ENCODE results near the gene HEYL. TPM values are rescaled to one million over a fixed set of nuclear protein-coding genes. Genes with fewer than 3 reads are reported as not detected.

Gene HEYL
- total RNA-seq (10 to 100 TPM in 7 of 9 donors, 1 to 10 TPM in 2; 7.0 to 35.2 (median 18.8) TPM), polyA plus RNA-seq (10 to 100 TPM; 10.6 to 23.3 TPM)
- long read RNA-seq, donor 1, partial matches to known transcripts: 3 of 16 reads
- long read RNA-seq, donor 1, other reads (novel, unspliced or antisense): 13 of 16 reads
- long read RNA-seq, donor 2, partial matches to known transcripts: 10 of 80 reads
- long read RNA-seq, donor 2, other reads (novel, unspliced or antisense): 66 of 80 reads
- long read RNA-seq, donor 3, transcript HEYL-201 (5 exons, 3,661 nt): major isoform, 7 of 38 reads
- long read RNA-seq, donor 3, partial matches to known transcripts: 28 of 38 reads
- long read RNA-seq, donor 3, other reads (novel, unspliced or antisense): 3 of 38 reads

- TF ChIP-seq POLR2A (IDR thresholded peaks at IDR 0.05) (peak in 1 of 2 donors; percentile 58), CTCF (IDR thresholded peaks at IDR 0.05) (peak in 10 of 12 donors; percentile 10 to 56 (median 33))
- Histone ChIP-seq H3K36me3 (no peaks in the 10 kb centered on the region), H3K9me3 (no peaks in the 10 kb centered on the region), H3K4me1 (peaks cover 0 to 31% (median 11%) of the 10 kb centered on the region in 12 donors), H3K27ac (peak within 1 kb of the TSS; percentile 75 to 97 (median 86)), H3K27me3 (peaks cover 0 to 21% (median 0%) of the 10 kb centered on the region in 9 donors), H3K4me3 (peak within 1 kb of the TSS; percentile 37 to 96 (median 74))
- DNase-seq (peak; percentile 86 to 91 (median 87)), ATAC-seq (peak; percentile 41 to 93 (median 80))
- WGBS, 4 donors: 8 to 21% (median 13%) methylated on average over 35 to 88 of the region's 88 CpGs
- intact Hi-C loops (cut with DNase I): no loop called here
These were observed at the start of gene HEYL for GRCh38 chr1:39639305-39640130. HEYL (minus strand) TSS chr1:39639643; CDS start chr1:39639625, 18 bp downstream.

GRCh38 chr1:39689214-39689613 lies 49.8 kb upstream of the HEYL start:
- Histone ChIP-seq H3K4me1 (peaks cover 2 to 27% (median 16%) of the 10 kb centered on the region in 12 donors), H3K27me3 (peaks cover 0 to 77% (median 30%) of the 10 kb centered on the region in 9 donors), H3K9me3 (no peaks in the 10 kb centered on the region), H3K36me3 (no peaks in the 10 kb centered on the region), H3K27ac (no peak overlapping the region), H3K4me3 (no peak overlapping the region)
- intact Hi-C loops (cut with DNase I): no loop called here
- 39 to 60% (median 43%) methylated on average over 2 of the region's 2 CpGs for WGBS, 4 donors
- no peak for DNase-seq
- ATAC-seq: no peak
- TF ChIP-seq POLR2A (IDR thresholded peaks at IDR 0.05) (no peak), CTCF (IDR thresholded peaks at IDR 0.05) (no peak)

- Histone ChIP-seq H3K9me3 (no peaks in the 10 kb centered on the region), H3K27ac (no peak overlapping the region), H3K27me3 (peaks cover 4 to 77% (median 30%) of the 10 kb centered on the region in 9 donors), H3K36me3 (no peaks in the 10 kb centered on the region), H3K4me3 (no peak overlapping the region), H3K4me1 (peaks cover 2 to 27% (median 16%) of the 10 kb centered on the region in 12 donors)
- no peak for DNase-seq
- no peak for ATAC-seq
- no peak for TF ChIP-seq CTCF (IDR thresholded peaks at IDR 0.05)
- no peak for TF ChIP-seq POLR2A (IDR thresholded peaks at IDR 0.05)
- WGBS, 4 donors: 77 to 91% (median 82%) methylated on average over 3 of the region's 3 CpGs
- intact Hi-C loops (cut with DNase I): no loop called here
These were observed 49.3 kb upstream of the HEYL start for GRCh38 chr1:39688706-39689105.

GRCh38 chr1:39687243-39687642 lies 47.8 kb upstream of the HEYL start:
- H3K4me1 ChIP-seq: peaks cover 2 to 24% (median 14%) of the 10 kb centered on the region in 12 donors
- ATAC-seq: no peak
- H3K9me3 ChIP-seq: no peaks in the 10 kb centered on the region
- no peaks in the 10 kb centered on the region for H3K36me3 ChIP-seq
- H3K4me3 ChIP-seq: no peak overlapping the region
- peaks cover 7 to 72% (median 32%) of the 10 kb centered on the region in 9 donors for H3K27me3 ChIP-seq
- 66 to 79% (median 69%) methylated on average over 2 of the region's 2 CpGs for WGBS, 4 donors
- H3K27ac ChIP-seq: no peak overlapping the region
- no peak for TF ChIP-seq POLR2A (IDR thresholded peaks at IDR 0.05)
- no peak for TF ChIP-seq CTCF (IDR thresholded peaks at IDR 0.05)
- intact Hi-C loops (cut with DNase I): no loop called here
- DNase-seq: no peak

All from heart left ventricle (tissue), 16 donors.